ENCODE data around the gene ABCD1.

The ABCD1 gene

GRCh38 chrX:153774576-153775292 lies 50.1 kb downstream of the ABCD1 start:
- Histone ChIP-seq H3K9me3 (ENCODE audit: control insufficient read depth, low read length) (no peaks in the 10 kb centered on the region), H3K4me3 (ENCODE audit: insufficient read depth, low read depth, low read length, poor library complexity, severe bottlenecking) (no peak overlapping the region), H3K27me3 (replicated peaks; ENCODE audit: control insufficient read depth, insufficient read depth, low read length, poor library complexity, severe bottlenecking) (no peaks in the 10 kb centered on the region), H3K27ac (ENCODE audit: insufficient read depth, low read length, poor library complexity, severe bottlenecking) (no peak overlapping the region), H3K4me1 (ENCODE audit: control insufficient read depth, insufficient read depth, low read length, poor library complexity, severe bottlenecking) (no peaks in the 10 kb centered on the region), H3K36me3 (ENCODE audit: control insufficient read depth, insufficient read depth, low read length) (no peaks in the 10 kb centered on the region)
- no peak for DNase-seq

- no peaks in the 10 kb centered on the region for H3K4me1 ChIP-seq (ENCODE audit: control insufficient read depth, insufficient read depth, low read length, poor library complexity, severe bottlenecking)
- H3K36me3 ChIP-seq (ENCODE audit: control insufficient read depth, insufficient read depth, low read length), result no peaks in the 10 kb centered on the region
- H3K27ac ChIP-seq (ENCODE audit: insufficient read depth, low read length, poor library complexity, severe bottlenecking), result no peak overlapping the region
- DNase-seq, result no peak
- no peak overlapping the region for H3K4me3 ChIP-seq (ENCODE audit: insufficient read depth, low read depth, low read length, poor library complexity, severe bottlenecking)
- no peaks in the 10 kb centered on the region for H3K27me3 ChIP-seq (replicated peaks; ENCODE audit: control insufficient read depth, insufficient read depth, low read length, poor library complexity, severe bottlenecking)
- no peaks in the 10 kb centered on the region for H3K9me3 ChIP-seq (ENCODE audit: control insufficient read depth, low read length)
Observed at GRCh38 chrX:153775293-153776119, 50.9 kb downstream of the ABCD1 start.

- no peak overlapping the region for H3K4me3 ChIP-seq (ENCODE audit: insufficient read depth, low read depth, low read length, poor library complexity, severe bottlenecking)
- no peak for DNase-seq
- no peaks in the 10 kb centered on the region for H3K9me3 ChIP-seq (ENCODE audit: control insufficient read depth, low read length)
- no peaks in the 10 kb centered on the region for H3K4me1 ChIP-seq (ENCODE audit: control insufficient read depth, insufficient read depth, low read length, poor library complexity, severe bottlenecking)
- no peak overlapping the region for H3K27ac ChIP-seq (ENCODE audit: insufficient read depth, low read length, poor library complexity, severe bottlenecking)
- no peaks in the 10 kb centered on the region for H3K36me3 ChIP-seq (ENCODE audit: control insufficient read depth, insufficient read depth, low read length)
- no peaks in the 10 kb centered on the region for H3K27me3 ChIP-seq (replicated peaks; ENCODE audit: control insufficient read depth, insufficient read depth, low read length, poor library complexity, severe bottlenecking)
Observed at GRCh38 chrX:153776120-153776599, 51.5 kb downstream of the ABCD1 start.

GRCh38 chrX:153776611-153777045 lies 52.0 kb downstream of the ABCD1 start:
- H3K36me3 ChIP-seq (ENCODE audit: control insufficient read depth, insufficient read depth, low read length), result no peaks in the 10 kb centered on the region
- DNase-seq, result no peak
- H3K9me3 ChIP-seq (ENCODE audit: control insufficient read depth, low read length), result no peaks in the 10 kb centered on the region
- H3K4me3 ChIP-seq (ENCODE audit: insufficient read depth, low read depth, low read length, poor library complexity, severe bottlenecking), result no peak overlapping the region
- H3K4me1 ChIP-seq (ENCODE audit: control insufficient read depth, insufficient read depth, low read length, poor library complexity, severe bottlenecking), result no peaks in the 10 kb centered on the region
- H3K27ac ChIP-seq (ENCODE audit: insufficient read depth, low read length, poor library complexity, severe bottlenecking), result no peak overlapping the region
- H3K27me3 ChIP-seq (replicated peaks; ENCODE audit: control insufficient read depth, insufficient read depth, low read length, poor library complexity, severe bottlenecking), result no peaks in the 10 kb centered on the region

GRCh38 chrX:153777261-153778090 lies 52.8 kb downstream of the ABCD1 start:
- Histone ChIP-seq H3K9me3 (ENCODE audit: control insufficient read depth, low read length) (no peaks in the 10 kb centered on the region), H3K4me3 (ENCODE audit: insufficient read depth, low read depth, low read length, poor library complexity, severe bottlenecking) (no peak overlapping the region)

GRCh38 chrX:153778181-153778580 lies 53.5 kb downstream of the ABCD1 start:
- no peaks in the 10 kb centered on the region for H3K27me3 ChIP-seq (replicated peaks; ENCODE audit: control insufficient read depth, insufficient read depth, low read length, poor library complexity, severe bottlenecking)
- no peak overlapping the region for H3K4me3 ChIP-seq (ENCODE audit: insufficient read depth, low read depth, low read length, poor library complexity, severe bottlenecking)
- H3K9me3 ChIP-seq (ENCODE audit: control insufficient read depth, low read length), result no peaks in the 10 kb centered on the region
- no peak overlapping the region for H3K27ac ChIP-seq (ENCODE audit: insufficient read depth, low read length, poor library complexity, severe bottlenecking)
- DNase-seq, result no peak
- H3K36me3 ChIP-seq (ENCODE audit: control insufficient read depth, insufficient read depth, low read length), result no peaks in the 10 kb centered on the region
- H3K4me1 ChIP-seq (ENCODE audit: control insufficient read depth, insufficient read depth, low read length, poor library complexity, severe bottlenecking), result no peaks in the 10 kb centered on the region

More at GRCh38 chrX:153777261-153778090, 52.8 kb downstream of the ABCD1 start:
- Histone ChIP-seq H3K36me3 (ENCODE audit: control insufficient read depth, insufficient read depth, low read length) (no peaks in the 10 kb centered on the region), H3K4me1 (ENCODE audit: control insufficient read depth, insufficient read depth, low read length, poor library complexity, severe bottlenecking) (no peaks in the 10 kb centered on the region), H3K27ac (ENCODE audit: insufficient read depth, low read length, poor library complexity, severe bottlenecking) (no peak overlapping the region), H3K27me3 (replicated peaks; ENCODE audit: control insufficient read depth, insufficient read depth, low read length, poor library complexity, severe bottlenecking) (no peaks in the 10 kb centered on the region)
- no peak for DNase-seq

GRCh38 chrX:153778684-153779101 lies 54.0 kb downstream of the ABCD1 start:
- Histone ChIP-seq H3K27ac (ENCODE audit: insufficient read depth, low read length, poor library complexity, severe bottlenecking) (no peak overlapping the region), H3K27me3 (replicated peaks; ENCODE audit: control insufficient read depth, insufficient read depth, low read length, poor library complexity, severe bottlenecking) (no peaks in the 10 kb centered on the region), H3K36me3 (ENCODE audit: control insufficient read depth, insufficient read depth, low read length) (no peaks in the 10 kb centered on the region), H3K9me3 (ENCODE audit: control insufficient read depth, low read length) (no peaks in the 10 kb centered on the region), H3K4me1 (ENCODE audit: control insufficient read depth, insufficient read depth, low read length, poor library complexity, severe bottlenecking) (no peaks in the 10 kb centered on the region), H3K4me3 (ENCODE audit: insufficient read depth, low read depth, low read length, poor library complexity, severe bottlenecking) (no peak overlapping the region)
- DNase-seq, result no peak

GRCh38 chrX:153779891-153780677 lies 55.4 kb downstream of the ABCD1 start:
- no peaks in the 10 kb centered on the region for H3K27me3 ChIP-seq (replicated peaks; ENCODE audit: control insufficient read depth, insufficient read depth, low read length, poor library complexity, severe bottlenecking)
- no peaks in the 10 kb centered on the region for H3K36me3 ChIP-seq (ENCODE audit: control insufficient read depth, insufficient read depth, low read length)
- H3K4me3 ChIP-seq (ENCODE audit: insufficient read depth, low read depth, low read length, poor library complexity, severe bottlenecking), result no peak overlapping the region
- H3K27ac ChIP-seq (ENCODE audit: insufficient read depth, low read length, poor library complexity, severe bottlenecking), result no peak overlapping the region
- no peaks in the 10 kb centered on the region for H3K9me3 ChIP-seq (ENCODE audit: control insufficient read depth, low read length)
- H3K4me1 ChIP-seq (ENCODE audit: control insufficient read depth, insufficient read depth, low read length, poor library complexity, severe bottlenecking), result no peaks in the 10 kb centered on the region
- DNase-seq, result no peak

GRCh38 chrX:153780678-153781427 lies 56.2 kb downstream of the ABCD1 start, which contains the start of gene SRPK3:
Gene SRPK3, plus strand, starts transcription at chrX:153781041. Its CDS starts 46 bp downstream, at chrX:153781087.
- H3K9me3 ChIP-seq (ENCODE audit: control insufficient read depth, low read length), result no peaks in the 10 kb centered on the region
- H3K27me3 ChIP-seq (replicated peaks; ENCODE audit: control insufficient read depth, insufficient read depth, low read length, poor library complexity, severe bottlenecking), result no peaks in the 10 kb centered on the region
- H3K4me3 ChIP-seq (ENCODE audit: insufficient read depth, low read depth, low read length, poor library complexity, severe bottlenecking), result no peak within 1 kb of the TSS
- H3K36me3 ChIP-seq (ENCODE audit: control insufficient read depth, insufficient read depth, low read length), result peaks cover 4% of the 10 kb centered on the region
- H3K27ac ChIP-seq (ENCODE audit: insufficient read depth, low read length, poor library complexity, severe bottlenecking), result no peak within 1 kb of the TSS
- no peak for DNase-seq
- H3K4me1 ChIP-seq (ENCODE audit: control insufficient read depth, insufficient read depth, low read length, poor library complexity, severe bottlenecking), result no peaks in the 10 kb centered on the region
